ENCODE results near the gene PTTG1.
A peak's percentile ranks its signal among the peaks of the same experiment; 100 is the strongest.

The PTTG1 gene

DNA sequence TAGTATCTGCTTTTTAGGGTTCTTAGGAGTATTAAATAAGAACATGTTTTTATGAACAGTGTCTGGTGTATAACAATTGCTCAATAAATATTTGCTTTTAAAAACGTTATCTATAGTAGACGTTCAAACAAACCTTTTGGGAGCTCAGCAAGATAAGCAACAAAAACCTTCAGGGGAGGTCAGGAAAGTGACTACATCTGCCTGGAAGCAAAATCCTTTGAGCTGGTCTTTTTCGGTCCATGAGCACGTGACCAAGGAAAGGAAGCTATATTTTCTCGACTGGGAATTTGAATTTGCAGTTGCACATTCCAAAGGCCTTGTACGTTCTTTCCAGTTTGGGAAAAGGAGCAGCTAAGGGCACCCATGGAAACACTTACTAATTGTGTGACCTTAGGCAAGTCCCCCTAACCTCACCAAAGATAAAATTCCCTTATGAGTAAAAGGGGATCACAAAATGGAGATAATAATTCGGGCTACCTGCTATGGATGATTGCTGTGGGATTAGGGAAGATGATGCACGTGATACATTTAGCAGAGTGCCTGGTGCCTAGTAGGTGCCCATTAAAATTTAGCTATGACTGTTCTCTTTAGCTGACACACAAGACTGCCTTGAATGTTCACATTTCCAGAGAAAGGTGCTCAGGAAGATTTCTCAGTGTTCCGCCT lies 45.4 kb downstream of the PTTG1 start:
- DNase-seq (ENCODE audit: low read depth, low spot score) = no peak
- in situ Hi-C loops (cut with HindIII; ENCODE audit: low sequenced_read_pairs) = no loop called here
- no peak overlapping the region for H3K4me3 ChIP-seq (ENCODE audit: low read depth, low read length)
- TF ChIP-seq, protein P1, sequence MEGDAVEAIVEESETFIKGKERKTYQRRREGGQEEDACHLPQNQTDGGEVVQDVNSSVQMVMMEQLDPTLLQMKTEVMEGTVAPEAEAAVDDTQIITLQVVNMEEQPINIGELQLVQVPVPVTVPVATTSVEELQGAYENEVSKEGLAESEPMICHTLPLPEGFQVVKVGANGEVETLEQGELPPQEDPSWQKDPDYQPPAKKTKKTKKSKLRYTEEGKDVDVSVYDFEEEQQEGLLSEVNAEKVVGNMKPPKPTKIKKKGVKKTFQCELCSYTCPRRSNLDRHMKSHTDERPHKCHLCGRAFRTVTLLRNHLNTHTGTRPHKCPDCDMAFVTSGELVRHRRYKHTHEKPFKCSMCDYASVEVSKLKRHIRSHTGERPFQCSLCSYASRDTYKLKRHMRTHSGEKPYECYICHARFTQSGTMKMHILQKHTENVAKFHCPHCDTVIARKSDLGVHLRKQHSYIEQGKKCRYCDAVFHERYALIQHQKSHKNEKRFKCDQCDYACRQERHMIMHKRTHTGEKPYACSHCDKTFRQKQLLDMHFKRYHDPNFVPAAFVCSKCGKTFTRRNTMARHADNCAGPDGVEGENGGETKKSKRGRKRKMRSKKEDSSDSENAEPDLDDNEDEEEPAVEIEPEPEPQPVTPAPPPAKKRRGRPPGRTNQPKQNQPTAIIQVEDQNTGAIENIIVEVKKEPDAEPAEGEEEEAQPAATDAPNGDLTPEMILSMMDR (IDR thresholded peaks at IDR 0.05; ENCODE audit: low read depth, low read length) = no peak

DNA sequence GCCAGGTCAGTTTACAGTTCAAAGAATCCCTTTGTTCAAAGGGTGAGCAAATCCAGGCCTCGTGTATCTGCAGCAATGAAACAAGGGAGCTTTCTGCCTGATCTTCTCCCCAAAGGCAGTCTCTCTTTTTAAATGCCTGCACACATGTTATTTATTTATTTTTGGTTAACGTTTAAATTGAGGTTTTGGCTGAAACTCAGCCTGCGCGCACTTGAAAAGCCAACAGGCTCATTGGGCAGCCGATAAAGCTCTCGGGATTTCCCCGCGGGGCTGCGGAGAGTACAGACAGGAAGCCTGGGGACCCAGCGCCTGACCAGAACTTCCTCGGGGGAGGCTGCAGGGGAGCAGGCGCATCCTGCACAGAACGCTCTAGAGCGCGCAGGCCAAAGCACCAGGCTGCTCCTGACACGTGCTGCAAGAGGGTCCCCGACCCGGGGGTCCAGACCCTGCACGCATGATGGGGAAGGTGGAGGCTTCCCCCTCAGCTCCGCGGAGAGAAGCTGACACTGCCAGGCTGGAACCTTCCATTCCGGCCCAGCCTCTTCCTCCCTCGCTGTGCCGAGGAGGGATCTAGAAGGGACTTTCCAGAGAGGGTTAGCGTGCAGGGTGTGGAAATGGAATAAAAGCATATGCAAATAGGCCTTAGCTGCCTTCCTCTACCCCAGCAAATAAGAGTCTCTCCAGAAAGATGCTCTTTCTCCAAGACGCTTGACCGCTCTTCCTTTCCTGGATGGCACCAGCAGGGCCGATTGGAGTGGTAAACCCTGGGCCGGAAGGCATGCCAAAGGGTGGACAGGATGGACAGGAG lies 46.1 kb downstream of the PTTG1 start:
- H3K4me3 ChIP-seq (ENCODE audit: low read depth, low read length) = peak overlapping the region; percentile 24

DNA sequence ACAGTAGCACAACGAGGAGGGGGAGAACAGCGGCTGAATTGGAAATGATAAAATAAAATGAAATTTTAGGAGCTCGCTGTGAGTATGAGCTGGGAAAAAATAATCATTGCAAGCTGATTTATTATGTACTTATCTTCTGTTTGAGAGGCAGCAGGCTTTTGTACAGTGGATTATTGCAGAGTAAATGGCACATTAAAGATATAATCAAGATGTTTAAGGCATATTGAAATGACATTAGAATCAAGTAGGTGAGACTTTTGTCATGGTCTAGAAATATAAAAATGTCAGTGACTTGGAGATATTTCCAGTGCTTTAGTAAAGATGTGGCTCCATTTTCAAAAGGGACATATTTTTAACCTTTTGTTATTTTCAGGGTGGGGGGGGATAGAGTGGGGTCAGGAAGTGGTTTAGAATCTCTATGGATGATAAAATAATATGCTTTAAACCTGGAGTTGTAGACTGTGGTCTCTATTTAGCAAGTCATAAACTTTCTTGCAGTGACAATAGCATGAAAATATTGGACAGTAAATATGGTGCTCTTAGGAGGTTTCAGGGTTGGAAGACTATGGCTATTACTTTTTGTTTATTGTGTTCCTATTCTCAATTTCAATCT lies 46.8 kb downstream of the PTTG1 start:
- TF ChIP-seq, protein P1 (IDR thresholded peaks at IDR 0.05; ENCODE audit: low read depth, low read length) = no peak
- in situ Hi-C loops (cut with HindIII; ENCODE audit: low sequenced_read_pairs) = no loop called here
- H3K4me3 ChIP-seq (ENCODE audit: low read depth, low read length) = peak overlapping the region; percentile 24
- DNase-seq (ENCODE audit: low read depth, low spot score) = no peak

More for the DNA sequence above, 46.1 kb downstream of the PTTG1 start:
- TF ChIP-seq, protein P1 (IDR thresholded peaks at IDR 0.05; ENCODE audit: low read depth, low read length) = no peak
- in situ Hi-C loops (cut with HindIII; ENCODE audit: low sequenced_read_pairs) = no loop called here
- DNase-seq (ENCODE audit: low read depth, low spot score) = peak; percentile 85

DNA sequence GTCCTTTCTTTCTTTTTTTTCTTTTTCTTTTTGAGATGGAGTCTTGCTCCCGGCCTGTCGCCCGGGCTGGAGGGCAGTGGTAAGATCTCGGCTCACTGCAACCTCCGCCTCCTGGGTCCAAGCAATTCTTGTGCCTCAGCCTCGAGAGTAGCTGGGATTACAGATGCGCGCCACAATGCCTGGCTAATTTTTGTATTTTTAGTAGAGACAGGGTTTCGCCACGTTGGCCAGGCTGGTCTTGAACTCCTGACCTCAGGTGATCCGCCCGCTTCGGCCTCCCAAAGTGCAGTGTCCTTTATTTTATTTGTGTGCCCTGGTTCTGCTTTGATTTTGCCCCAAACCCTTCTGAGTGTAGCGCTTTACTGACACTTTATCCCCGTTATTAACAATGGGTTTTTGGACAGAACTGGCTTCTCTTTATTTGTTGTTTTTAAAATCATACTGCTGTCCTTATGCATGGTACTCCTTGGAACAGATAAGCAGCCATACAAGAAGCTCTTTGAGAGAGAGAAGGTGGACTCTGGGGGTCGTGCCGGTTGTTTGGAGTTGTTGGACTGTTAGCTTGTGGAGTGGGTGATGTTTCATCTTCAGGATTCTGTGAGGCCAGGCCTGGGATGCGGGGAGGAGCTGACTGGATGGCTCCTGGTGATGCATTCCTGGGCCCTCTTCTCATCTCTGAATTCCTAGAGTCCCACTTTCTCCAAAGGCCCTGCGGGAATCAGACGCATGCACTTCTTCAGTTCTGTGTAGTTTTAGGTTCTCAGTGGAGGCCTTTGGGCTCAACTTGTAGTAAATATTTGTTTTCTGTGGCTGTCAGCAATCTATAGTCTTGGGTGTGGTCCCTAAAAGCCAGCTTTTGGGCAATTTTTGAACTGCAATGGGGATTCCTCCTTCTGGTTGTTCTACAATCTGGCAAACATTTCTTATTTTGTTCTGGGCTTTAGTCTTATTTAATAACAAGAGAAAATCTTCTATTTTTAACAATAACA lies 47.8 kb downstream of the PTTG1 start:
- in situ Hi-C loops (cut with HindIII; ENCODE audit: low sequenced_read_pairs) = no loop called here

DNA sequence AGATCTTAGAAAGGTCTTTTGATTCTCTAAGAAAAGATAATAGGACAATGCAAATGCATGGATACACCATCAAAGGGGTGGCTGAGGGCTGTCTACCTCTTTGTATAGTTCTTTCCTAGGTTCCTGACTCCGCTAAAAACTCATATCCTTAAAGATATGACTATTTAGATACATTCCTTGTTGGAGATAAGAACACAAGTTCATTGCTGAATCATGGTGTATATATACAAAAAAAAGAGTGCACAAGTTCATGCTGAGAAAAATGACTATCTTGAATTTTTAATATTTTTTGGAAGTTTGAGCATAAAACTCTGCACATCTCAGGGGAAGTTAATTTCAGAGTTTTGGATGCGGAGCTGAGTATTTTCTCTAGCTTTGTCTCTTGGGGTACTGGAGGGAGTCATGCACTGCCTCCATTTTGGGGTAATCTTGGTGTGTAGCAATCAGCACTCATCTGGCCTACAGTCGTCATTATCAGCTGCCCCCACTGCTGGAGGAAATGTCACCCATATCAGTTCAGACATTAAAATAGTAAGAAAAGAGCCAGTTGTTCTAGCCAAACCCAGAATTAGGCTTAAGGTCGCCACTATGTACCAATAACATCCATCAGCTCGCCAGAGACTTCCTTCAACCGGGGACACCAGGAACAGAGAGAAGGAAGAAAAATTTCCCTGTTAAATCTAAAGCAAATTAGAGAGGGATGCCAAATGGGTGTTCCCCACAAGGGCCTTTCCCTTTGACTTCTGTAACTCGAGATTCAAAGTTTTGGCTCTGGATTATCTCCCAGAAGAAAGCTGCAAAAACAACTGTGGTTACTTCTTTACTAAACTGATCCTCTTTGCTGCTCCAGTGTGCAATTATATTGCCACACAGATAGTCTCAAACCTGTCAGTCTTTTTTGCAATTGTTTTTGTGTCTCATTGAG lies 49.0 kb downstream of the PTTG1 start:
- no peak overlapping the region for H3K4me3 ChIP-seq (ENCODE audit: low read depth, low read length)
- peak; percentile 52 for DNase-seq (ENCODE audit: low read depth, low spot score)
- in situ Hi-C loops (cut with HindIII; ENCODE audit: low sequenced_read_pairs) = no loop called here
- TF ChIP-seq, protein P1 (IDR thresholded peaks at IDR 0.05; ENCODE audit: low read depth, low read length) = no peak

More for the DNA sequence above, 47.8 kb downstream of the PTTG1 start:
- no peak for DNase-seq (ENCODE audit: low read depth, low spot score)
- H3K4me3 ChIP-seq (ENCODE audit: low read depth, low read length) = peak overlapping the region; percentile 4
- TF ChIP-seq, protein P1 (IDR thresholded peaks at IDR 0.05; ENCODE audit: low read depth, low read length) = no peak

Data from astrocyte of the spinal cord (primary cell).